ENCODE measurements around the gene ATG2A. TPM values are rescaled to one million over a fixed set of nuclear protein-coding genes. Genes with fewer than 3 reads are reported as not detected.

The ATG2A gene
- total RNA-seq, 1 experiment from 2014 or later: 24.7 TPM

DNA sequence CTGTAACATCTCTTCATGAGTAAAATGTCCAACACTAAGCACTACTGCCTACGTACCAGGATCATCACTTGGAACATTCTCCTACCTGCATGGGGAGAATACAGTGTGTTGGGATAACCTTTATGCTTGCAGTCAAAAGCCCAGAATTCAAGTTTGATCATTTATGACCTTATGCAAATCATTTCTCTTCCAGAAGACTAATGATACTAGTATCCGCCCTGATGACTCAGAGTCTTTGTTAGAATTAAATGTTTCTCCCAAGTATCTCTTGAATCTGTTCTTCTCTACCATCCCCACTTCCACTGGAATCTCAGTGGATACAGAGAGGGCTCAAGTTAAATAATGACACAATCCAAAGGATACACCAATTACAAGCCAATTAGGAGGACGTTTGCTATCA, 42.5 kb upstream of the ATG2A start:
- no peaks in the 10 kb centered on the region for H3K9me2 ChIP-seq (ENCODE audit: insufficient read depth)
- no peak for DNase-seq (ENCODE audit: low read depth, low spot score)
- no peak overlapping the region for H3K9ac ChIP-seq (ENCODE audit: low read length)
- no peaks in the 10 kb centered on the region for H4K20me1 ChIP-seq (ENCODE audit: insufficient read depth)
- TF ChIP-seq SRF (IDR thresholded peaks at IDR 0.05; ENCODE audit: low read depth) (no peak), EZH2phosphoT487 (IDR thresholded peaks at IDR 0.05; ENCODE audit: borderline replicate concordance) (no peak), CEBPB (IDR thresholded peaks at IDR 0.05; ENCODE audit: low read depth) (no peak), CBX3 (IDR thresholded peaks at IDR 0.05; ENCODE audit: low read depth) (no peak), SIN3A (IDR thresholded peaks at IDR 0.05; ENCODE audit: low read depth) (no peak), ELF1 (IDR thresholded peaks at IDR 0.05; ENCODE audit: borderline replicate concordance, low read depth) (no peak), YY1 (IDR thresholded peaks at IDR 0.05; ENCODE audit: extremely low read depth, insufficient replicate concordance, low read depth, low read length) (no peak), EZH2 (IDR thresholded peaks at IDR 0.05) (no peak)
- TF ChIP-seq, protein P1, sequence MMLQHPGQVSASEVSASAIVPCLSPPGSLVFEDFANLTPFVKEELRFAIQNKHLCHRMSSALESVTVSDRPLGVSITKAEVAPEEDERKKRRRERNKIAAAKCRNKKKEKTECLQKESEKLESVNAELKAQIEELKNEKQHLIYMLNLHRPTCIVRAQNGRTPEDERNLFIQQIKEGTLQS (IDR thresholded peaks at IDR 0.05): no peak
- no peak overlapping the region for H3K4me3 ChIP-seq (replicated peaks in 1 of 2; ENCODE audit: low read depth in 1 of 2, low read length in 2 of 2)
- H3K27ac ChIP-seq (ENCODE audit: low read depth, low read length): no peak overlapping the region
- no peaks in the 10 kb centered on the region for H3K27me3 ChIP-seq (ENCODE audit: insufficient read depth, low read length)
- no peaks in the 10 kb centered on the region for H3K9me3 ChIP-seq (ENCODE audit: control insufficient read depth in 1 of 2, insufficient read depth in 1 of 2, low read depth in 1 of 2, low read length in 2 of 2)
- no TSS peak for BruUV-seq (replicated peaks)
- RAD21 ChIA-PET (ENCODE audit: low non-redundant PET in 1 of 2, low total read pairs in 2 of 2, uncharacterized antibody in 2 of 2, unreplicated experiment in 2 of 2): no interaction called here
- intact Hi-C loops (cut with micrococcal nuclease): no loop called here
- no peak for ATAC-seq
- POLR2A ChIA-PET: no interaction called here
- H3K4me1 ChIP-seq (ENCODE audit: control insufficient read depth in 1 of 2, insufficient read depth in 2 of 2, low read length in 2 of 2): no peaks in the 10 kb centered on the region
- H3K79me2 ChIP-seq (ENCODE audit: insufficient read depth, low read length): no peaks in the 10 kb centered on the region
- CTCF ChIA-PET: no interaction called here
- H3K36me3 ChIP-seq (ENCODE audit: control insufficient read depth in 1 of 2, insufficient read depth in 2 of 2, low read length in 2 of 2): no peaks in the 10 kb centered on the region
- no peak overlapping the region for H3K4me2 ChIP-seq (ENCODE audit: low read length)
- no peak overlapping the region for H2AFZ ChIP-seq (ENCODE audit: low read depth, low read length, poor library complexity, severe bottlenecking)

- Histone ChIP-seq H3K9me2 (ENCODE audit: insufficient read depth) (no peaks in the 10 kb centered on the region), H3K27ac (ENCODE audit: low read depth, low read length) (no peak overlapping the region), H4K20me1 (ENCODE audit: insufficient read depth) (no peaks in the 10 kb centered on the region), H3K4me3 (replicated peaks in 1 of 2; ENCODE audit: low read depth in 1 of 2, low read length in 2 of 2) (no peak overlapping the region), H3K36me3 (ENCODE audit: control insufficient read depth in 1 of 2, insufficient read depth in 2 of 2, low read length in 2 of 2) (no peaks in the 10 kb centered on the region), H3K27me3 (ENCODE audit: insufficient read depth, low read length) (no peaks in the 10 kb centered on the region), H3K79me2 (ENCODE audit: insufficient read depth, low read length) (no peaks in the 10 kb centered on the region), H3K9me3 (ENCODE audit: control insufficient read depth in 1 of 2, insufficient read depth in 1 of 2, low read depth in 1 of 2, low read length in 2 of 2) (no peaks in the 10 kb centered on the region), H3K4me1 (ENCODE audit: control insufficient read depth in 1 of 2, insufficient read depth in 2 of 2, low read length in 2 of 2) (no peaks in the 10 kb centered on the region), H2AFZ (ENCODE audit: low read depth, low read length, poor library complexity, severe bottlenecking) (no peak overlapping the region), H3K9ac (ENCODE audit: low read length) (no peak overlapping the region), H3K4me2 (ENCODE audit: low read length) (no peak overlapping the region)
- ChIA-PET CTCF (no interaction called here), POLR2A (no interaction called here), RAD21 (ENCODE audit: low non-redundant PET in 1 of 2, low total read pairs in 2 of 2, uncharacterized antibody in 2 of 2, unreplicated experiment in 2 of 2) (no interaction called here)
- no peak for TF ChIP-seq EGR1 (IDR thresholded peaks at IDR 0.05; ENCODE audit: low read depth)
- no peak for TF ChIP-seq FOSL1 (IDR thresholded peaks at IDR 0.05; ENCODE audit: low read depth)
- TF ChIP-seq TCF7L2 (IDR thresholded peaks at IDR 0.05; ENCODE audit: borderline replicate concordance, extremely low read depth, insufficient read depth, insufficient read length): no peak
- no peak for TF ChIP-seq MAX (IDR thresholded peaks at IDR 0.05)
- TF ChIP-seq JUND (IDR thresholded peaks at IDR 0.05): no peak
- TF ChIP-seq, protein P1 (IDR thresholded peaks at IDR 0.05): no peak
- no peak for TF ChIP-seq SRF (IDR thresholded peaks at IDR 0.05; ENCODE audit: low read depth)
- TF ChIP-seq POLR2AphosphoS5 (IDR thresholded peaks at IDR 0.05; ENCODE audit: low read depth, low read length): no peak
- intact Hi-C loops (cut with micrococcal nuclease): no loop called here
- ATAC-seq: no peak
- DNase-seq (ENCODE audit: low read depth, low spot score): no peak
- BruUV-seq (replicated peaks): no TSS peak
Measured at GRCh38 chr11:64954201-64954600, 37.2 kb upstream of the ATG2A start.

Measured in HCT116 (cell line).